ENCODE results near the gene TMEM163.

The TMEM163 gene

DNA sequence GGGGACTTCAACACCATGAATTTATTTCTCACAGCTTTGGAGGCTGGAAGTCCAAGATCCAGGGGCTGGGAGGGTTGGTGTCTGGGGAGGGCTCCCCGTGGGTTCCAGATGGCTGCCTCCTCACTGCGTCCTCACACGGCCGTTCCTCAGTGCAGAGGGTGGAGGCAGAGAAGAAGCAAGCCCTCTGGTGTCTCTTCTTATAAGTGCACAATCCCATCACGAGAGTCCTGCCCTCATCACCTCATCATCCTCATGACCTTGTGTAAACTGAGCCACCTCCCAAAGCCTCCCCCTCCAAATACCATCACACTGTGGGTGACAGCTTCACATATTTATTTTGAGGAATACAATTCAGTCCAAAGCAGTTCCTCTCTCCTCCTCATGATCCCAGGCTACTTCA lies 26.3 kb downstream of the TMEM163 start:
- DNase-seq (ENCODE audit: low spot score), result no peak

DNA sequence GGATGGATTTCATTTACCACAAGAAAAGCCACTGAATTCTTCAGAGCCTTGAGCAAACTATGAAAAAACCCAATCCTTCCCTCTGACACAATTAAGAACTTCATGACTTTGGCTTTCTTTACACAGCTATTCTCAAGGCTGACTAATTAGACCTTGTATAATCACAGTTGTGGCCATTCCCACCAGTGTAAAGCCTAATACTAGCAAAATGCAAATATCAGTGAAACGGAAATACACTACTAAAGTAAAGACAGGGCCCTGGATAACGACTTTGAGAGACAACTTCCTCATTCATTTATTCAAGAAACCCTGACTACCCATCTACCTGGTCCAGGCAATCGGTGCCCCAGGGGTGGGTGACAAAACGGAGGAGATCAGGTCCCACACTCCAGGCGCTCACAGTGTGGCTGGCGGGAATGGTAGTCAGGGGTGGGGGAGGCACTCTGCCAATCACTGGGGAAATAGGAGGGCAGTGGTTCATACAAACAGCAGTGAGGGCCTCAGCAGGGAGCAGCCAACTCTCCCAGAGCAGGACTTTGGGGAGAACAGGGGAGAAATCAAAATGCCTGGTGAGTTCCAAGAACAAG lies 28.1 kb downstream of the TMEM163 start:
- DNase-seq (ENCODE audit: low spot score), result no peak

GRCh38 chr2:134689315-134689714 lies 29.5 kb downstream of the TMEM163 start:
- DNase-seq (ENCODE audit: low spot score), result no peak

- DNase-seq (ENCODE audit: low spot score), result no peak
These were observed 32.8 kb downstream of the TMEM163 start for GRCh38 chr2:134685967-134686366.

GRCh38 chr2:134683561-134684112 lies 35.2 kb downstream of the TMEM163 start:
- DNase-seq (ENCODE audit: low spot score), result no peak

DNA sequence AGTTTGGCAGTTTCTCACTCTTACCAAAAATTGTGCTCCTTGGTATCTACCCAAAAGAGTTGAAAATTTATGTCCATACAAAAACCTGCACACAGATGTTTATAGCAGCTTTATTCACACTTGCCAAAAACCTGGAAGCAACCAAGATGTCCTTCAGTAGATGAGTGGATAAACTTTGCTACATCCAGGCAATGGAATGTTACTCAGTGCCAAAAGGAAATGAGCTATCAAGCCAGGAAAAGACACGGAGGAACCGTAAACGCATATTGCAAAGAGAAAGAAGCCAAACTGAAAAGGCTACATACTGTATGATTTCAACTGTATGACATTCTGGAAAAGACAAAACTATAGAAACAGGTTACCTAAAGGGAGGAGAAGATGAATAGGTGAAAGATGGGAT lies 36.1 kb downstream of the TMEM163 start:
- DNase-seq (ENCODE audit: low spot score), result no peak

GRCh38 chr2:134681201-134681600 lies 37.6 kb downstream of the TMEM163 start:
- DNase-seq (ENCODE audit: low spot score), result no peak

- no peak for DNase-seq (ENCODE audit: low spot score)
These were observed 39.1 kb downstream of the TMEM163 start for GRCh38 chr2:134679745-134680144.

GRCh38 chr2:134679294-134679693 lies 39.5 kb downstream of the TMEM163 start:
- no peak for DNase-seq (ENCODE audit: low spot score)

DNA sequence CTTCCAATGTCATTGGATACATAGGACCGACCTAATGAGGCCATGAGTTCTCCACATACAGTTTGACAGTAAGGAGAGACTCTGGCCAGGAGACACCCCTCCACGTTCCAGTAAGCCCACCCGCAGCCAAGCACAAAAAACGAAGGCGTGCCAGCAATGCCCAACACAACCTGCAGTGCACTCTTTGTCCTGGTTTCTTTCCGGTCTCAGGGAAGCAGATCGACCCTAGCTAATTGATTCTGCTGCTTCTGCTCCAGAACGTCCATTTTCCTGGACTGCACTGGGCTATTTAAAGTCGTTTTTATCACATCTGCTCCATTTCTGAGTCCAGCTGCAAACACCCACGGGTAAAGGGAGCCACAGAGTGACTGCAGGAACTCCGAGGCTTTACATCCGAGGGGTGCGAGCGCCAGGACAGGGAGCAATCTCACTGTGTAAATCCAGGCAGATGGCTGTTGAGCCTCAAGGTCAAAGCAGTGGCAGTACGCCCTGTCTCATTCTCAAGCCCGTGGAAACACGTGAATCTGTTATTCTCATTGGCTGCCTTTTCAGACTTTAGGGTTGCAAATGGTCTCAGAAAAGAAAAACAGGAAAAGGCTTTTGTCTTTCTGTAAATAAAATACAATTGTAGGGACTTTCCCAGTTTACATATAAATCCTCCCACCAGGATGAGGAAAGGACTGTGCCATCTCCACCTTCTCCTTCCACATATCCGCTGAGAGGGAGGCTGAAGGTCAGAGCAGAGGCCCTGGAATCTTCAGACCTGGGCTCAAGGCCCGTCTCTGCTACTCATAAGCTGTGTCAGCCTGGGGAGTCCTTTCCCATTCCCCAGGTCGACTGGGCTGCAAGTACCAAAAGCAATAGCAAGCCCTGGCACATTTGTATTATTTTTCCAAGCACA lies 40.7 kb downstream of the TMEM163 start:
- no peak for DNase-seq (ENCODE audit: low spot score)

- no peak for DNase-seq (ENCODE audit: low spot score)
These were observed 41.8 kb downstream of the TMEM163 start for GRCh38 chr2:134676960-134677359.

GRCh38 chr2:134675314-134675713 lies 43.5 kb downstream of the TMEM163 start:
- DNase-seq (ENCODE audit: low spot score), result no peak

DNA sequence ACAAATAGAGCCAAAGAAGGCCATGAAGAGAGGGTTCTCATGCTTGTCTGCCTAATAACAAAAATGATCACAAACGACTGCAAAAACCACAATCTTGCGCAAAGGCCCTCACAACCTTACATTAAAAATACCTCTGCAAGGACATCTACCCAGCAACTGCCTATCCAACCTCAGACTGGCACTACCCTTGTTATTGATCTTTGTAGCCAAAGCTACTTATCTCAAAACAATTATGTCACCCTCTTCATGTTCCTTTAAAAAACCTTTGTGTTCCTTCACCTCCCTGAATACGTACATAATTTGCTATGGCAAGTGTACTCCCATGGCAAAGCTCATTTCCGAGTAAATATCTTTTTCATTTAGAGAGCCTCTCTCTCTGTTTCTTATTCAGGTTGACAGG lies 44.1 kb downstream of the TMEM163 start:
- no peak for DNase-seq (ENCODE audit: low spot score)

DNA sequence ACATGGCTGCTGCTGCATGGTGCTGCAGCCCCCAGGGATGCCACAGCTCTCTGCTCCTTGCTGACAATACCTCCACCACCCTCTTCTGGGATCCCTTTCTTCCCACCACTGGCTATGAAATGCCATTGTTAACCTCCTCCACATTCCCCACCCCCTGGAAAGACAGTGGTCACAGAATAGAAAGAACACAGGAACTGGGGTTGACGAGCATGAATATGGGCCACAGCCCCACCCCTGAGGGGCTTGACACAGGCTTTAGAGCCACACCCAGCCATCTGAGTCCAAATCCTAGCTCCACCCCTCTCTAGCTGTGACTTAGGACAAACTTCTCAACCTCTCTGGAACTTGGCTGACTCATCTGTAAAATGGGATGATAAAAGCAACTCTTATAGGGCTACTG lies 47.3 kb downstream of the TMEM163 start:
- no peak for DNase-seq (ENCODE audit: low spot score)

GRCh38 chr2:134670955-134671354 lies 47.8 kb downstream of the TMEM163 start:
- no peak for DNase-seq (ENCODE audit: low spot score)

DNA sequence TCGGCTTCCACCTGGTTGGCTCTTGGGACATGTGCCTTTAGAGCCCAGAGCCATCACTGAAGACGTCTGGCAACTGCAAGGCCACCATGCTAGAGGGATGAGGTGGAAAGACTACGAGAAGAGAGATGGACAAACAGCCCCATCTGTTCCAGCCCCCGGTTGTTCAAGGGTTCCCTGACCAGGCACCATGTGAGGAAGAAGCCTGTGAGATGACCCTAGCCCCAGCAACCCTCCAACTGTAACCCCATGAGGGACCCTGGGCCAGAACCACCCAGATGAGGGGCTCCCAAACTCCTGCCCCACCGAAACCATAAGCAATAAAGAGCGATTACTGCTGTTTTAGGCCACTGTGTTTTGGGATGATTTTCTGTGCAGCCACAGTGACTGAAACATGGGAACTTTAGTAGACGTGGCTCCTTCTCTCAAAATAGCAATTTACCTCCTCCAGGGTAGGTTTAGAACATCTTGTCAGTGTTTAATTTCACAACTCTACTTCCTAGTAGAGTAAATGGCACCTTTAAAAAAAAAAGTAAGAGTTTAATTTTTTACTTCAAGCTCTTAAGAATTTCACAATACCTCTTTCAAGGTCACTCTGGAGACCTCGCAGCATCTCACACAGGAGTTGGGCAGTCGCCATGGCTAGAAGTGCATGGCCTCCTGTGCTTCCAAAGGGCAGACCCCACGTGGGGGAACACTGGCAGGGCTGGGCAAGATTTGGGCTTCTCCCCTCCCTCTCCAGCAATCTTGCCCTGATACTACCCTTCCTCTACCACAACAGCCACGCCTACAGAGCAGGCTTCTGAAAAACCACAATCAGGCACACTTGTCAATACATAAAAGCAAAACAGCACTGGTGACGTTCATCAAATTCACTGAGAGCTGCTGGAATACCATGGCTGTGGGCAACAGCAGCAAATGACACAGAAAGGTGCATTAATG lies 48.8 kb downstream of the TMEM163 start:
- no peak for DNase-seq (ENCODE audit: low spot score)

GRCh38 chr2:134668821-134669220 lies 50.0 kb downstream of the TMEM163 start:
- DNase-seq (ENCODE audit: low spot score), result no peak

GRCh38 chr2:134667541-134667940 lies 51.3 kb downstream of the TMEM163 start:
- DNase-seq (ENCODE audit: low spot score), result no peak

DNA sequence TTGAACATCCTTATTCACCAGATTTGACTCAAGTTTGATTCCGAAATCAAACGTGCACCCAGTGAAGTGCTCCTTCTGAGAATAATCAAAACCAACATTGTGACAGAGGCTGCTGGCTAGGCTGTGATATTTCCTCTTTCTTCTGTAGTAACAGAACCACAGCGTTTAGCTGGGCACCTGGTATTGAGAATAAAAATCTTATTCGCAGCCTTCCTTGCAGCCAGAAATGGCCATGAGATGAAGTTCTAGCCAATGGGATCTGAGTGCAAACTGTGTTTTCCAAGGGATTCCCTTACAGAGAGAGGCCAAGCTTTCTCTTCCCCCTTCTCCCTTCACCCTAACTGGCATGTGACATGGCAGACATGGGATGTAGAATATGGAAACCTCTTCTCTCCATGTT lies 51.7 kb downstream of the TMEM163 start:
- DNase-seq (ENCODE audit: low spot score), result no peak

DNA sequence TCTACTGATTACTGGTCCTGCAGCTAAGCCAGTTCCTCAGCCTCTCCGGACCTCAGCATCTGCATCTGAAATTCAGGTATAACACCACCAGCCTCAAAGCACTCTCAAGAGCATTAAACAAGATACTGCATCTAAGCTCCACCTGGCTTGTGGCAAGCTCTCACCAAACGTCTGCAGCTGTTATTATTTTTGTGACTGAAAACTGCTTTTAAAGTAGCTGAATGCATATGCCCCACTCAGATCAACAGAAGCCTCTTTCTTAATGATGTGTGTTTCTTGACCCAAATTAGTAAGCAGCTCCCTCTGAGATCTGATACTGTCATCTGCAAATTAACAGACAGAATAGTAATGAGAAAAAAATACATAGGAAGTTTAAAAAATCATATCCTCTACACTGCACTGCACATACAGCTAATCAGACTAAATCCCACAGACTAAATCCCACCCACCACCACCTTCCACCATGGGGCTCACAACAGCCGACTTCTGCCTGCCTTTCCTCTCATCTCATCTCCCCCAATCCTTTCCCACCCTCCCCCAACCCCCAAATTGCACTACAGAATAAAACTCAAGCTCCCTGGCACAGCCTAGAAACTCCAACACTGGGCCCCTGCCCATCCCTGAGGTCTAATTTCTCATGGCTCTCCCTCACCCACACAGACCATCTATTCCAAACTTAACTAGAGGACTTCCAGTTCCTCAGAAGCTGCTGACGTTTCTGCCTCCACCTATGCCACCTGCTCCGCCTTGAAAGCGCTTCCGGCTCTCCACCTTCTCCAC lies 52.9 kb downstream of the TMEM163 start:
- DNase-seq (ENCODE audit: low spot score), result no peak

Data from Ammon's horn (tissue), 1 donor.